ENCODE data around the gene IGFALS.

IGFALS gene

DNA sequence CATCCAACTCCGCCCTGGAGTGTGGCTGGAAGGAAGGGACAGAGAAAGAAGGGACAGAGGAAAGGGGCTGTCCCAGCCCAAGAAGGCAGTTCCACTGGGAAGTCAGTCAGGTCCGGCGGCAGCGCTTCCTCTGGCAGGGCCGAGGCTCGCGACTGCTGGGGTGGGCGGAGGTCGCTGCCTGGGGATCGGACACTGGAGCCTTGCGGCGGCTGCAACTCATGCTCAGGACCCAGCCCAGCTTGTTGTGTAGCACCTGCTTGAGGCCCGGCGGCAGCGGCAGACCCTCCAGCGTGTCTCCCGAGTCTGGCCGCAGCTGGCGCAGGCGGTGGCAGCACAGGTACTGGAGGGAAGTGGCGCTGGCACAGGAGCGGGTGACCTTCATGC, 16.5 kb downstream of the IGFALS start:
- DNase-seq (ENCODE audit: low read depth in 2 of 2): no peak

DNA sequence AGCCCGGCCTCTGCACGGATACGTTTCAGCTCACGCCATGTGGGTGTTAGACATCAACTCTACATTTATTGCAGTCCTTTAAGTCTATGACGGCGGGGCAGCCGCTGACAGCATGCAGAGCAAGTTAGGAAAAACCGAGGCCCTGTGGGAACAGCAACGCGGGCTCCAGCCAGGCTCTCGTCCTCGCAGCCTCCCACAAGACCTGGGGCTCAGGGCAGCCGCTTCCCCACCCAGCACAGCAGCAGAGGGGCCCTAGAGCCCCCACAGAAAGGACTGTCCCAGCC, 16.9 kb downstream of the IGFALS start:
- no peak for DNase-seq (ENCODE audit: low read depth in 2 of 2)

DNA sequence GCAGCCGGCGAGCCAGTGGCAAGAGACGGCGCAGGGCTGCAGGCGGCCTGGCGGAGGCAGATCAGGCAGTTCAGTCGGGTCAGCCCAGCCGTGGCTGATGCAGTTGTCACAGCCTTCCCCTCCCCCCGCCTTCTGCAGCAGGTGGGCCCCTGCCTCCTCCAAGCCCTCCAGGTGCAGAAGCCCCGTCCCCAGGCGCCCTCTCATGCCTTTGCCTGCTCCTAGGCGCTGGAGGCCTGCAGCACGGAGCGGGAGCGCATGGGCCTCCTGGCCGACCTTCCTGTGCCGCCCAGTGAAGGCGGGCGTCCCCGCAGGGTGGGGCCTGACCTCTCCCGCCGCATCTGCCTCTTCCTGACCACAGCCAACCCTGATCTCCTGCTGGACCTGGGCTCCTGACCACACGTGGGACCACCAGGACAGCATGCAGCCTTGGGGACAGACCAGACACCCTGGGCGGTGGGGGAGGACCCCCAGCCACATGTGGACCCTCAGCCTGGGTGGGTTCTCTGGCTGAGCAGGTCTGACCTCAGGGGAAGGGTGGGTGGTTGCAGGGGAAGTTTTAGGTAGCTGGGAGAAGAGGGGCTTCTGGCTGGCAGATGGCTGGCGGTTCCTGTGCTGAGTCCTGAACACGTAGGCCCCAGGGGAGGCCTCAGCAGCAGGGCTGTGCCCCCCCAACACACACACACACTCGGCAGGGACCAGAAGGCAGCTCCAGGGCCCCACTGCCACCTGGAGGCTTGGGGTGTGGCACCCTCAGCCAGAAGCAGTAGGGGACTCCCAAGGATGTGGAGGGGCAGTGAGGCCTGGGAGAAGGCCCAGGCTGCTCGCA, 17.4 kb downstream of the IGFALS start:
- DNase-seq (ENCODE audit: low read depth in 2 of 2): no peak

DNA sequence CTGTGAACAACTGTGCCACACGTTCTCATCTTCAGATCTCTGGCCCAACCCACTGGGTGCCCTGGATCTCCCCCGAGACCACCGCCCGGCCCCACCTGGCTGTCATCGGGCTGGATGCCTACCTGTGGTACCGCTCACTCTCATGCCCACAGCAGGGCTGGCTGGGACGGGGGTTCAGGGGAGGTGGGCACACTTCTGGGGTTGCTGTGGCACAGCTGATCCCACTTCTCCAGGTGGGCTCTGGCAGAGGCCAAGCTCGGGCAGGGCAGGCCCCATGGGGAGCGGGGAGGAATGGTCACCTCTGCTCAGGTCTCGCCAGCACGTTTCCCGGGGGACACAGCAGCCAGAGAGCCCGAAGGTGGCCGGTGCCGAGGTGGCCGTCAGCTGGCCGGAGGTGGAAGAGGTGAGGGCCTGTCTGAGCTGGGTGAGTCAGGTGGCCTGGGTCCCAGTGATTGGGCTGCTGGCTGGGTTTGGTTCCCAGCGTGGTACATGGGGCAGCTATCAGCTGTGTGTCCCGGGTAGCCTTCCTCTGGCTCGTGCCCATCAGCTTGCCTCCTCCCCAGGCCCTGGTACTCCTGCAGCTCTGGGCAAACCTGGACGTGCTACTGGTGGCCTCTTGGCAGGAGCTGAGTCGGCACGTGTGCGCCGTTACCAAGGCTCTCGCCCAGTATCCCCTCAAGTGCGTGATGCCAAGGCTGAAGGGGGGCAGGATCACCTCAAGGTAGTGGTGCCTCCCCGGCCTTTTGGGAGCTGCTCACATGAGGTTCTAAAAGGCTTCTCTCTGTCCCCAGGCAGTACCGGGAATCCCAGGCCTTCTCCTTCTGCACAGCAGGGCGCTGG, 18.3 kb downstream of the IGFALS start:
- no peak for DNase-seq (ENCODE audit: low read depth in 2 of 2)

DNA sequence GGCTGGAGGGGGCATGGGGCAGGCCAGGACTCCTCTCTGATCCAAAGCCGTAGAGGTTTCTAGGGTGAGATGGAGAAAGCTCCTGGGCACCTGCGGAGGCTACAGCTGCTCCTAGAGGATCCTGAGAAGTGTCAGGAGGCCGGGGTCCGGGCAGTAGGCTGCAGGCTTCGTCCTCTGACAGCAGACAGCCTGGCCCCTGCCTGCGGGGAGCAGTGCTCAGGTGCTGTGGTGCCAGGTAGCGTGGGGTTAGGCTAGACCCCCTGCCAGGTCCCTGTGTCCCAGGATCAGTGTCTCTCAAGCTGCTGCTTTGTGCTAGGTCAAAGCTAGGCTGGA, 19.1 kb downstream of the IGFALS start:
- no peak for DNase-seq (ENCODE audit: low read depth in 2 of 2)

DNA sequence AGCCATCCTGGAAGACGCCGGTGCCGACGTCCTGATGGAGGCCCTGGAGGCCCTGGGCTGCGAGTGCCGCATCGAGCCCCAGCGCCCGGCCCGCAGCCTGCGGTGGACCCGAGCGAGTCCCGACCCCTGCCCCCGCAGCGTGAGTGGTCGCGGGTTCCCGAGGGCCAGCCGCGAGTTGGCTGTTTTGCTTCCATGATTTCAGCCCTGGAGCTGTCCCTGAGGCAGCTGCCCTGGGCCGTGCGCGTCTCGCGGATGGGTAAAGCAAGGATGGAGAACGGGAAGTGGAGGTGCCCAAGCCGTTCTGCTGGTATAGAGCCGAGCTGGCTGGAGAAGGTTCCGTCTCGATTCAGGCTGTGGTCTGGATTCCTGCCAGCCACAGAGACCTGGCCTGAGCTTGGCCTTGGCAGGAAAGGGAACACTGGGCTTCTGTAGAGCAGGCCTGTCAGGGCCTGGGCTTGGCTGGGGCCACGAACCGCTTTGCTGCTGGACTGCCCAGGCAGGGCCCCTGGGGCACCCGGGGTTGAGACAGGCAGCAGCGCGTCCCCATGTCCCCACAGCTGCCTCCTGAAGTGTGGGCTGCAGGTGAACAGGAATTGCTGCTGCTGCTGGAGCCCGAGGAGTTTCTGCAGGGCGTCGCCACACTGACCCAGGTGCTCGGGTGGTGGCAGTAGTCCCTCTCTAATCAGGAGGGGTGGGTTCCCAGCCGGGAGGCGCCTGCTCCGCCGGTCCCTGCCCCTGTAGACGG, 19.6 kb downstream of the IGFALS start:
- DNase-seq (ENCODE audit: low read depth in 2 of 2): no peak

DNA sequence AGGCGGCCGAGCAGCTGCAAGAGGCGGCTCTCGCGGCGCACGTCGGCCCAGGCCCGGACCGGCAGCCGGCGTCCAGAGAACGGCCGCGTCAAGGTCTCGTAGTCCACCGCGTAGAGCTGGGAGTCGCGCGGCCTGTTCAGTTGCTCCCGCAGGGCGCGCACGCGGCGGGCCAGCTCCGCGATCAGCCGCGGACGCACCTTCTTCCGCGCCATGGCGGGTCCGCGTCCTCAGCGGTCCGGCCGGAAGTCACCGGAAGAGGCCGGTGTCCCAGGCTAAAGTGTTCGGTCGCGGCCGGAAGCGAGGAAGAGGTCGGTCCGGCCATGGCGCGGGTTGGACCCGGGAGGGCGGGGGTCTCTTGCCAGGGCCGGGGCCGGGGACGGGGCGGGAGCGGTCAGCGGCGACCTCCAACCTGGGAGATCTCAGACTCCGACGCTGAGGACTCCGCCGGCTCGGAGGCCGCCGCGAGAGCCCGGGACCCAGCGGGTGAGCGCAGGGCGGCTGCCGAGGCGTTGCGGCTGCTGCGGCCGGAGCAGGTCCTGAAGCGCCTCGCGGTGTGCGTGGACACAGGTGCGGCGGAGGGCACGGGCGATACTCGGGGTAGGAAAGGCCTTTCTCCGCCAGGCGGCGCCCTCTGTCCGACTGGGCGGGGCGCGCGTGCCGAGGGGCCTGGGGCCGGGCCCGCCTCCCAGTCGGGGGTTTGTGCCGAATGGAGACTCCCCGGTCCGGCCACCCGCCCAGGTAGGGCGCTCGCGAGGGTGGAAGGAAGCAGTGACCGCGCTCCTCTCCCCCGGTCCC, 20.4 kb downstream of the IGFALS start, which contains the start of gene MRPS34:
Gene MRPS34 (minus strand): TSS at position 227 of the 795 bp plus-strand sequence. CDS start 15 bp downstream, at position 212.
- DNase-seq (ENCODE audit: low read depth in 2 of 2): peak; percentile 55 to 65

DNA sequence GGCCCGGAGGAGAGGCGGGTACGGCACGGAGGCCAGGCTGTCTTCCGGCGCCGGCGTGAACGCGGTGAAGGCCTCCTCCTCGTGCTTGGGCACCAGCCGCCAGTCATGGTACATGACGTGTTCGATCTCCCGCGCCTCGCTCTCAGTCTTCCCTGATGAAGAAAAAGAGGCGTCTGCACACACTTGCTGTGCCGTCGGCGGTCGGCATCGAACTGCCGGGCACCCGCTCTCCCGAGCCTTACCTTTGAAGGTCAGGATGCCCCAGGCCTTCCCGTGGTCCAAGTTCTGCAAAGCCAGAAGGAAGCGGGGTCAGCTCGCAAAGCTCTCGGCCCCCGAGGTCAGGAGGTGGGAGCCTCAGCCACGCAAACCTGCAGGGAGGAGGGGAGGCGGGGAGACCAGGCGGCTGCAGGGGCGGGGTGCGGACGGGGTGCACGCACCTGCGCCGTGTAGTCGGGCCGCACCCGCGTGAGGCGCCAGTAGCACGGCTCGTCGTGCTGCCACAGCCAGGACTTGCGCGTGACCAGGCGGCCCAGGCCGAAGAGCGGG, 21.1 kb downstream of the IGFALS start, which contains the start of gene EME2:
Gene EME2 (plus strand): TSS at position 449 of the 546 bp plus-strand sequence. CDS start 418 bp downstream, outside the sequence.
- DNase-seq (ENCODE audit: low read depth in 2 of 2): no peak

DNA sequence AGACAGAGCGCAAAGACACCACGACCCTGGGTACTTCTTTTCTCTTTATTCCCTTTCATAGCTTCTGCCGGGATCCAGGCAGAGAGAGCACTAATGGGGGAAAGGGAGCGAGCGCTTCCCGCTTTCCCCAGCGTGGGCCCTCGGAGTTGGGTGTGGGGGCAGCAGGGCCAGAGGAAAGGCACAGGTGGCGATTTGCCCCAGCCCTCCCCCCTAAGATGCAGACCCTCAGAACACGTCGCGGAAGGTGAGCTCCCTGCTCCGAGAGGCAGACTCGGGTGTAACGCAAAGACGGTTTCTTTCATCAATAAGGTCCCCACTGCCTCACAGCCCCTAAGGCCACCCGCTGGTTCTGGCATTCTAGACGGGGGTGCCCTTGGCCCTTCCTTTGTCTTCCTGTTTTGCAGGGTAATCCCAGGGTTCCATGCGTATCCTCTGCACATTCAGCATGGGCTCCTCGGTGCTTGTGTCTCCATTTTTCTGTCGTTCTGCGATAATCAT, 21.6 kb downstream of the IGFALS start:
- no peak for DNase-seq (ENCODE audit: low read depth in 2 of 2)

DNA sequence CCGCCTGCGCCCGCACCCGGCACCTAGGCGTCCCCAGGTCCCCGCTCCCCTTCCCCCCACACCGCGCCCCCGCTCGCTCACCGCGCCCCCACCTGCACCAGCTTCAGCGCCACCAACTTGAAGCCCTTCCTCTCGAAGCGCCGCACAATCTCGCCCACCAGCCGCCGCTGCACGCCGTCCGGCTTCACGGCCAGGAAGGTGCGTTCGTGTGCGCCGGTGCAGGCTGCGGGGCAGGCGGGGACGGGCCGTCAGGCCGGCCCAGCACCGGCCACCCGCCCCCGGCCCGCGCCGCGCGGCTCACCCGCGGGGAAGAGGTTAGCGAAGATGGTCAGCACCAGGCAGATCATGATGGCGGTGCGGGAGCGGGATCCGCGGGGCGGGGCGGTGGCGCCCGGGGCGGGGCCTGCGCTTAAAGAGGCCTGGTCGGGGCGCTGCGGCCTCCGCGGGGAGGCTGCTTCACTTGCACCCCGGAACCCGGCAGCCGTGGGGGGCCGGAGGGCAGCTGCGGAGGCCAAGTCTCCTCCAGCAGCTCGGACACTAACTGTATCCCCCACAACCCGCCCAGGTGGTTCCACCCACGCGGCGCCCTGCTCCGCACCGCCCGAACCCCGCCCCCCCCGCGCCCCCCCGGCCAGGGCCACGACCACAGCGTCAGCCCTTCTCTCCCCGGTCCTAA, 22.2 kb downstream of the IGFALS start, which contains the start of gene NME3:
Gene NME3 (minus strand): TSS at position 356 of the 676 bp plus-strand sequence. CDS start 9 bp downstream, at position 347.
- peak; percentile 53 to 60 for DNase-seq (ENCODE audit: low read depth in 2 of 2)

DNA sequence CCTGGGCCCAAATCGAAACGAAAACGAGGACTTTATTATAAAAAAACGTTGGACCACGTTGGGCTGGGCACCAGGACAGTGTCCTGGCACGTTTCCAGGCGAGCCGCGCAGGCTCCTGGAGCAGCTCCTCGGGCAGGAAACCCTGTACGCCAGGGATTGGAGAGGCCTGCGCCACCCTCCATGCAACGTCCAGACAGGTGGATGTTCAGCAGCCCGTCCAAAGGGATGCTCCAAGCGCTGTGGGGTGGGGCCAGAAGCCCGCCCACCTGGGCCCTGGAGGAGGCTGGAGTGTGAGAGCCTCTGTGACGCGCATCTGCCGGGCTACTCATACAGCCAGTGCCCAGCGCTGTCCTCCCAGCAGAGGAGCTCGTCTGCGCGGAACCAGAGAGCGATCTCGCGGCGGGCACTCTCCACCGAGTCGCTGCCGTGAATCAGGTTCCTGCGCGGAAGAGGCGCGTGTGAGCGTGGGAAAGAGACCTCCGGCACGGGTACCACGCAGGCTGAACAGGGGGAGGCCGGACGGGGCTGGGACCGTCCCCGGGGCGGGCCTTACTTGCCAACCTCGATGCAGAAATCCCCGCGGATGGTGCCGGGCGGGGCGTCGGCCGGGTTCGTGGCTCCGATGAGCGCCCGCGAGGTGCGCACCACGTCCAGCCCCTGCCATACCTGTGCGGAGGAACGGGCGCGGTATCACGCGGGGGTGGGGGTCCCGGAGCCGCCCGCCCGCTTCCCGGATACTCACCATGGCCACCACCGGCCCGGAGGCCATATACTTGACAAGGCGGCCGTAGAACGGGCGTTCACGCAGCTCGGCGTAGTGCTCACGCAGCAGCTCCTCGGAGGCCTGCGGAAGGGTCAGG, 22.9 kb downstream of the IGFALS start:
- no peak for DNase-seq (ENCODE audit: low read depth in 2 of 2)

DNA sequence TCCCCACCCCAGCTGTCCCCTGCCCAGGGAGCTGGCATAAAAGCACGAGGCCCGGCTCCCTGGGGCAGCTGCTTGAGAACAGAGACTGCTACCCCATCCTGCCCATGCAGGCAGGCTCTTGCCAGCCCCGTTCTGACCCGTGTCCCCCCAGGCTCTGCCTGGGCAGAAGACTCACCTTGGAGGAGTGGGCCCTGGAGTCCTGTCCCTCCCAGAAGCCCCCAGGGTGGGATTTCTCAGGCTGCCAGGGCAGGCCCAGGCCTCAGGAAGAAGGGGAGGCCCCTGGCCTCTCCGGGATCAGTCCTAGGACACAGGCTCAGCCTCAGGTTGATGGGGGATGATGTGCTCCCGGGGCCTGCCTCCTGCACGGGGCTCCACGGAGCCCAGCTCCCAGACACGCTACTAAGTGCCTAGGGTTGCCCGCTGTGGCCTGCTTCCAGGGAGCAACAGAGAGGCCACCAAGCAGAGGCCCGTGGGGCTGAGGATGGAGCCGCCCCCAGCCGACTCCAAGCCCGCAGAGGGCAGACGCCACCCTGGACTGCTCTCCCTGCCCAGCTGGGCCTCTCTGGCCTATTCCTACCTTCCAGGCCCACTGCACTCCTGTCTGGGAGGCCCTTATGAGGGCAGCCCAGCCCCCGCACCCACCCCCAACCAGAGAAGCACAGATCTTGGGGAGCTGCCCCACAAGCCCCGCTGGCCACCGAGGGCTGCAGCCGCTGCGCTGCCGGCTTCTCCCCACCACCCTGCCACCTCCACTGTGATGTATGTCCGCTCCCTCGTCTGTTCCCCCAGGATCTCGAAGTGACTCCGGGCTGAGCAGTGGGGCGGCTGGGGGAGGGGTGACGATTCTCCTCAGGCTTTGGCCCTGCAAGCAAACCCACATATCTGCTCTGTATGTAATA, 23.9 kb downstream of the IGFALS start:
- DNase-seq (ENCODE audit: low read depth in 2 of 2): no peak

DNA sequence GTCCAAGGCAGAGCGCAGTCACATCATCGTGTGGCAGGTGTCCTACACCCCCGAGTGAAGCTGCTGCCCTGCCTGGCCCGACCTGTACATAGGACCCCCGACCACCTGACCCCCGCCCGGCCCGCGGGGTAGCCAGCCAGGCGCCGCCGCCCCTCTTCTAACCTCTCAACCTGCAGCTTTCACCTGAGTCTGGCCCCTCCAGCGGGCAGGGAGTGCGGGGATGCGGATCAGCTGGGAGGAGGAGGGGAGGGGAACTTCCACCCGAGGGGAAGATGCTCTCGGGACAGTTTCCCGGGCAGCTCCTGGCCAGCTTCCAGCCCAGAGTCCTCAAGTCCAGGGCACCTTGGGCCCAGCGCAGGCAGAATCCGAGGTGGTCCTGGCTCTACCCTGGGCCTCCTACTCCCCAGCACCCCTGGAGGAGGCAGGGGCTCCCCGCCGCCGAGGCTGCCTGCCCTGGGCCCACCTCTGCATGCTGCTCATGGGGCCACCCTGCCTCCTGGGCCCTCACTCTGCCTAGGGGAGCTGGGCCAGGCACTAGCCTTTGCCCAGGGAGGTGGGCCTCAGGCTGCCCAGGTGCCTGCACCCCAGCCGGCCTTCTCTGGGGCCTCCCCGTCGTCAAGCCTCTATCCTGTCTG, 24.6 kb downstream of the IGFALS start:
- no peak for DNase-seq (ENCODE audit: low read depth in 2 of 2)

DNA sequence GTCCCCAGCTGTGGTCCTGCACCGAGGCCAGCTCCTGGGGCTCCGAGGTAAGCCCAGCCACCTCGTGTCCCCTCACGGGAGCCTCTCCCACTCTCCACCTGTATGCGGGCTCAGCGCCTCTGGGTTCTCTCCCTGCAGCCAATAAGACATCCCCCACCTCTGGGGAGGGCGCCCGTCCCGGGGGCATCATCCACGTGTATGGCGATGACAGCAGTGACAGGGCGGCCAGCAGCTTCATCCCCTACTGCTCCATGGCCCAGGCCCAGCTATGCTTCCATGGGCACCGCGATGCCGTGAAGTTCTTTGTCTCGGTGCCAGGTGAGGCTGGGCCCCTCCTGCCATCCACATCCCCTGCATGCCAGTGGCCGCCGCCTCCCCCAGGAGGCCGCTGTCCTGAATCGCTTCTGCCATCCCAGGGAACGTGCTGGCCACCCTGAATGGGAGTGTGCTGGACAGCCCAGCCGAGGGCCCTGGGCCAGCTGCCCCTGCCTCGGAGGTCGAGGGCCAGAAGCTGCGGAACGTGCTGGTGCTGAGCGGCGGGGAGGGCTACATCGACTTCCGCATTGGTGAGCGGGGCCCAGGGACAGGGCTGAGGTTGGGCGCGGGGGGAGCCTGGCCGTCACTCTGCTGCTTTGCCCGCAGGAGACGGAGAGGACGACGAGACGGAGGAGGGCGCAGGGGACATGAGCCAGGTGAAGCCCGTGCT, 25.3 kb downstream of the IGFALS start:
- DNase-seq (ENCODE audit: low read depth in 2 of 2): no peak

DNA sequence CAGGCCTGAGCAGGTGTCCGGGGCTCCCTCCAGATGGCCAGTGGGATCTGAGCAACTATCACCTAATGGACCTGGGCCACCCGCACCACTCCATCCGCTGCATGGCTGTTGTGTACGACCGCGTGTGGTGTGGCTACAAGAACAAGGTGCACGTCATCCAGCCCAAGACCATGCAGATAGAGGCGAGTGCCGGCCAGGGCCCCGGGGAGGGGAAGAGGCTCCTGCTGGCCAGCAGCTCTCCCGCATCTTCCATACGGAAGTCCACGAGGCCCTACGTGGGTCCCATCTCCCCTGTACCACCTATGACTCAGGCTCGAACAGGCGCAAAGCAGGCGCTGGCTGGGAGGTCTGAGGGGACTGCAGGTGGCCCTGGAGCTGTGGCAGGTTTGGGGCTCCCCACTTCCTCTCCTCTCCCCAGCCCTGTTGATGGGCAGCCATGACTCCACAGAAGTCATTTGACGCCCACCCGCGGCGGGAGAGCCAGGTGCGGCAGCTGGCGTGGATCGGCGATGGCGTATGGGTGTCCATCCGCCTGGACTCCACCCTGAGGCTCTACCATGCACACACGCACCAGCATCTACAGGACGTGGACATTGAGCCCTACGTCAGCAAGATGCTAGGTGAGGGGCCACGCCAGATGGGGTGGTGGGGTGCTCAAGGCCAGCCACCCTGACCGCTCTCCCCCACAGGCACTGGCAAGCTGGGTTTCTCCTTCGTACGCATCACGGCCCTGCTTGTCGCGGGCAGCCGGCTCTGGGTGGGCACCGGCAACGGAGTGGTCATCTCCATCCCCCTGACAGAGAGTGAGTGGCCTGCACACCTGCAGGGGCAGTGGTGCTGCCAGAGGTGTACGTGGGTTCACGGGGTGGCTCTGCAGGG, 26.1 kb downstream of the IGFALS start:
- no peak for DNase-seq (ENCODE audit: low read depth in 2 of 2)

DNA sequence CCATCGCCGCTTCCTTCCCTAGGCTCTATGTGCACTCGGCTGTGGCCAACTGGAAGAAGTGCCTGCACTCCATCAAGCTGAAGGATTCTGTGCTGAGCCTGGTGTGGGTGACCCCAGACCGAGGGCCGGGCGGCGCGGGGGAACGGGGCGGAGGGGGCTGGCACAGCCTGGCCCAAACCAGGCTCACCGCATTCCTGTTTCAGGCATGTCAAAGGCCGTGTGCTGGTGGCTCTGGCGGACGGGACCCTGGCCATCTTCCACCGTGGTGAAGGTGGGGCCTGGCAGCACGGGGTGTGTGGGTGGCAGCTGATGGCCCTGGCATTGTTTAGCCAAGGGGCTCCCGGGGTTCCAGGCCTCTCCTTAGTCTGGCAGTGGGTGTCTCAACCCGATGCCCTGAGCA, 26.8 kb downstream of the IGFALS start:
- no peak for DNase-seq (ENCODE audit: low read depth in 2 of 2)
